Endothelial cell of umbilical vein (primary cell): Measurements from ENCODE around the gene PLXNC1. TPM values are rescaled to one million over a fixed set of nuclear protein-coding genes. Genes with fewer than 3 reads are reported as not detected.

Source experiments
- BruUV-seq: library from RNA; stranded (reverse); fragments of 400-500 nt; replicated peaks from 2 replicates; lab custom pipeline; 2021; lab: Mats Ljungman, UMichigan
- CTCF ChIA-PET: fragments of 300-600, 350-600 bp; sonication (Branson Sonifier 250); formaldehyde crosslinking; loops from one replicate; lab custom pipeline; 2021; ENCODE audit warnings: antibody characterized with exemption, inconsistent platforms; lab: Charles Lee
- POLR2A ChIA-PET: fragments of 300-600, 350-600 bp; sonication (Branson Sonifier 250); formaldehyde crosslinking; loops from one replicate; lab custom pipeline; 2021; ENCODE audit warnings: antibody characterized with exemption, inconsistent platforms; lab: Charles Lee
- DNase-seq: peaks from one replicate; pipeline ENCODE4 v3.0.0-alpha.2; 2011; ENCODE audit warnings: low read depth, low spot score
- FAIRE-seq: peaks from 2 replicates; lab custom pipeline; 2011; peaks lifted over from hg19 to GRCh38; lab: Jason Lieb, UNC
- H2AFZ ChIP-seq: 2 replicates; pipeline ENCODE4 v1.6.0; 2012; ENCODE audit warnings: low read depth, low read length, control low read depth, inconsistent platforms
- H3K27ac ChIP-seq: 2 replicates; pipeline ENCODE4 v1.5.1; 2011; ENCODE audit warnings: low read depth, mild to moderate bottlenecking, control low read depth, low read length, moderate library complexity; ENCODE audit not compliant: insufficient read depth
- H3K27me3 ChIP-seq, 2 experiments: 2 replicates each; pipeline versions ENCODE4 v1.6.0 to v1.6.1; 2011; ENCODE audit warnings: low read length in 2 of 2, mixed read lengths in 1 of 2; ENCODE audit not compliant: control insufficient read depth in 2 of 2, insufficient read depth in 2 of 2
- H3K36me3 ChIP-seq, 2 experiments: 2 replicates in 1 of 2; 3 replicates in 1 of 2; pipeline ENCODE4 v1.5.1; 2011; ENCODE audit warnings: low read length in 2 of 2, mild to moderate bottlenecking in 1 of 2, moderate library complexity in 1 of 2; ENCODE audit not compliant: control insufficient read depth in 2 of 2, insufficient read depth in 2 of 2; ENCODE audit errors: extremely low read depth in 1 of 2
- H3K4me1 ChIP-seq: 3 replicates; pipeline ENCODE4 v1.5.1; 2011; ENCODE audit warnings: mild to moderate bottlenecking, low read length; ENCODE audit not compliant: control insufficient read depth, insufficient read depth; ENCODE audit errors: extremely low read depth
- H3K4me2 ChIP-seq: 2 replicates; pipeline ENCODE4 v1.6.1; 2011; ENCODE audit warnings: low read length, control low read depth, mixed read lengths; ENCODE audit not compliant: insufficient read depth
- H3K4me3 ChIP-seq, 3 experiments: fragments of 200-600 bp in 1 of 3; sonication (generic), shearing (Covaris generic) in 1 of 3; replicated peaks in 1 of 3; 2 replicates each; pipeline ENCODE4 v1.5.1; 2011 to 2016; ENCODE audit warnings: control low read depth in 3 of 3, low read length in 3 of 3, mild to moderate bottlenecking in 2 of 3, inconsistent platforms in 1 of 3, low read depth in 1 of 3, moderate library complexity in 1 of 3; ENCODE audit not compliant: insufficient read depth in 1 of 3
- H3K79me2 ChIP-seq: 2 replicates; pipeline ENCODE4 v1.6.0; 2012; ENCODE audit warnings: low read length, inconsistent platforms; ENCODE audit not compliant: control insufficient read depth, insufficient read depth
- H3K9ac ChIP-seq: replicated peaks from 2 replicates; pipeline ENCODE3; 2011; ENCODE audit warnings: low read length, control low read depth; ENCODE audit not compliant: insufficient read depth; ENCODE audit errors: extremely low read depth
- H3K9me1 ChIP-seq: replicated peaks from 3 replicates; pipeline ENCODE4 v1.6.0; 2011; ENCODE audit warnings: mild to moderate bottlenecking, low read length; ENCODE audit not compliant: control insufficient read depth, insufficient read depth; ENCODE audit errors: extremely low read depth
- H3K9me3 ChIP-seq: replicated peaks from 2 replicates; pipeline ENCODE4 v1.5.1; 2012; ENCODE audit warnings: low read length, inconsistent platforms; ENCODE audit not compliant: control insufficient read depth, insufficient read depth
- H4K20me1 ChIP-seq: replicated peaks from 2 replicates; pipeline ENCODE3; 2011; ENCODE audit warnings: mild to moderate bottlenecking, low read length; ENCODE audit not compliant: control insufficient read depth, insufficient read depth; ENCODE audit errors: extremely low read depth
- CTCF ChIP-seq, 2 donors: IDR thresholded peaks; 1 replicate in 1 of 2; 2 replicates in 1 of 2; pipeline ENCODE4 v1.5.1; 2011; ENCODE audit warnings: low read length in 2 of 2, mild to moderate bottlenecking in 2 of 2, moderate library complexity in 2 of 2, control low read depth in 1 of 2, inconsistent platforms in 1 of 2, low read depth in 1 of 2; ENCODE audit not compliant: insufficient read depth in 1 of 2; ENCODE audit errors: extremely low read depth in 1 of 2
- EZH2 ChIP-seq: IDR thresholded peaks from 2 replicates; pipeline ENCODE4 v1.6.1; 2012; ENCODE audit warnings: borderline replicate concordance, low read depth, mild to moderate bottlenecking, moderate library complexity, low read length, inconsistent platforms; ENCODE audit not compliant: severe bottlenecking
- FOS ChIP-seq: IDR thresholded peaks from 2 replicates; pipeline ENCODE4 v1.6.1; 2011; ENCODE audit warnings: mild to moderate bottlenecking, low read length, moderate library complexity, borderline replicate concordance; ENCODE audit not compliant: insufficient read depth
- GATA2 ChIP-seq: IDR thresholded peaks from 2 replicates; pipeline ENCODE4 v1.7.0; 2011; ENCODE audit warnings: low read depth, mild to moderate bottlenecking, moderate library complexity, mixed read lengths, low read length; ENCODE audit not compliant: insufficient read length, insufficient read depth
- JUN ChIP-seq: IDR thresholded peaks from 2 replicates; pipeline ENCODE4 v1.6.1; 2011; ENCODE audit warnings: borderline replicate concordance, low read depth; ENCODE audit not compliant: insufficient read length, insufficient read depth
- MAX ChIP-seq: IDR thresholded peaks from 2 replicates; pipeline ENCODE4 v1.6.1; 2011; ENCODE audit not compliant: insufficient read depth, insufficient read length
- MYC ChIP-seq: IDR thresholded peaks from one replicate; pipeline ENCODE4 v1.6.1; 2011; ENCODE audit warnings: mild to moderate bottlenecking, low read depth, low read length
- POLR2A ChIP-seq: IDR thresholded peaks from 2 replicates; pipeline ENCODE4 v1.6.1; 2012; ENCODE audit warnings: low read depth, mild to moderate bottlenecking, control low read depth, low read length
- POLR2AphosphoS5 ChIP-seq: IDR thresholded peaks from 2 replicates; pipeline ENCODE4 v1.6.1; 2012; ENCODE audit warnings: low read depth, mild to moderate bottlenecking, control low read depth, low read length, moderate library complexity; ENCODE audit not compliant: insufficient read depth
- dilution Hi-C: fragments of 300-500 bp; cut with MboI; formaldehyde crosslinking; loops from one replicate; pipeline ENCODE4 v1.15.0; 2019; ENCODE audit warnings: low sequenced_read_pairs; ENCODE audit not compliant: extremely low pct_ligation_motif_present
- intact Hi-C: fragments of 100-400 bp; cut with micrococcal nuclease; formaldehyde crosslinking; loops from one replicate; pipeline ENCODE4 v1.10.0; 2022
- polyA plus RNA-seq, 4 experiments: library from polyadenylated mRNA; depleted of rRNA in 3 of 4; stranded (reverse) in 3 of 4; unstranded in 1 of 4; fragments of >200 nt; gene quantifications; 2 replicates each; pipeline versions ENCODE4 v1.2.1 to v1.2.3, GENCODE V29; 2011 to 2012; ENCODE audit warnings: missing spikeins in 1 of 4
- total RNA-seq: library from RNA; stranded (reverse); gene quantifications from 2 replicates; pipeline ENCODE4 v1.2.3, GENCODE V29; 2021

PLXNC1 gene
- total and polyA plus RNA-seq, 2 donors (not counting 3 experiments of a cell fraction or from before 2014, with no cell fraction given): 0.04 TPM; not detected in 1

- no peak overlapping the region for H3K4me3 ChIP-seq
- dilution Hi-C loops (no loop called here), intact Hi-C loops (no loop called here)
- no peak for TF ChIP-seq JUN
- TF ChIP-seq MYC: no peak
- TF ChIP-seq GATA2: no peak
- no peak for TF ChIP-seq FOS
- no peak for TF ChIP-seq CTCF (IDR thresholded peaks at IDR 0.05; ENCODE audit: extremely low read depth in 1 of 2, insufficient read depth in 1 of 2, low read depth in 1 of 2, low read length in 2 of 2)
- no peak for TF ChIP-seq POLR2A
- TF ChIP-seq POLR2AphosphoS5: no peak
- no peak for TF ChIP-seq MAX
- no peak for TF ChIP-seq EZH2
- FAIRE-seq (no peak), DNase-seq (no peak)
- no peak overlapping the region for H3K9ac ChIP-seq
- POLR2A ChIA-PET: no interaction called here
- H3K27me3 ChIP-seq: peaks cover 9 to 23% of the 10 kb centered on the region in 2 experiments
- no peaks in the 10 kb centered on the region for H4K20me1 ChIP-seq
- H3K27ac ChIP-seq: no peak overlapping the region
- H3K4me1 ChIP-seq: no peaks in the 10 kb centered on the region
- CTCF ChIA-PET: no interaction called here
- BruUV-seq: no TSS peak
- no peak overlapping the region for H3K4me2 ChIP-seq
- H3K36me3 ChIP-seq: no peaks in the 10 kb centered on the region
- no peaks in the 10 kb centered on the region for H3K79me2 ChIP-seq
- no peak overlapping the region for H2AFZ ChIP-seq
- H3K9me1 ChIP-seq: no peaks in the 10 kb centered on the region
- H3K9me3 ChIP-seq: no peaks in the 10 kb centered on the region
These were observed 22.6 kb downstream of the PLXNC1 start for GRCh38 chr12:94170690-94171594.
